GM12878 (cell line): Measurements from ENCODE around the gene LRRC3.

Experiments
- POLR2A ChIP-seq: IDR thresholded peaks from 2 replicates; pipeline ENCODE4 v1.6.1; 2011; ENCODE audit warnings: low read depth, mild to moderate bottlenecking, low read length
- TF ChIP-seq, protein P1 (sequence below): IDR thresholded peaks from 2 replicates; pipeline ENCODE4 v1.6.1; 2012; ENCODE audit warnings: low read length, inconsistent platforms
- TF ChIP-seq, protein P2 (sequence below): IDR thresholded peaks from 2 replicates; pipeline ENCODE4 v1.6.1; 2011; ENCODE audit warnings: borderline replicate concordance, low read depth, mild to moderate bottlenecking, moderate library complexity, mixed read lengths, low read length; ENCODE audit not compliant: insufficient read depth; ENCODE audit errors: extremely low read length
- TF ChIP-seq, protein P3 (sequence below), 3 experiments: IDR thresholded peaks in 2 of 3; conservative IDR thresholded peaks in 1 of 3; 2 replicates each; pipeline ENCODE4 v1.5.1; 2011; ENCODE audit warnings: low read depth in 3 of 3, low read length in 3 of 3, mild to moderate bottlenecking in 3 of 3, control low read depth in 2 of 3, moderate library complexity in 2 of 3, inconsistent platforms in 1 of 3, mixed read lengths in 1 of 3; ENCODE audit not compliant: control insufficient read depth in 2 of 3, insufficient read depth in 1 of 3; ENCODE audit errors: extremely low read depth in 1 of 3

DNA sequence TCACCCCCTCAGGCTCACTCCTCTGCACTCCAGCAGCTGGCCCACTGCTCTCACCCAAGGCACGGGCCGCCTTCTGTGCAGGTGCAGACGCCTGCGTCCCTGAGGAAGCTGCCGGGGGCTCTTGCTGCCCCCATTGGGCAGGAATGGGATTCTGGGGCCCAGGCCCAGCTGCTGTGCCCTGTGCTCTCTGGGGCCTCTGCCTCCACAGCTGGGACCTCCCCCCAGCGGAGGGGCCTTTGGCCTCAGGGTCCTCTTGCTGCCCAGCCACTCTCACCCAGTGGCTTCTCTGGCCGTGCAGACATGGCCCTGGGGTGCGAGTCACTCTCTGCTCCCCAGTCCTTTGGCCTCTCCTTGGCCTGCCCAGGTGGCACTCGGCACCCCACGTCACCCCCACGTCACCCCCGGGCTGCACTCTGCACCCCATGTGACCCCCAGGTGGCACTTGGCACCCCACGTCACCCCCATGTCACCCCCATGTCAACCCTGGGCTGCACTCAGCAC is 19.1 kb upstream of the LRRC3 start:
- TF ChIP-seq, protein P1, sequence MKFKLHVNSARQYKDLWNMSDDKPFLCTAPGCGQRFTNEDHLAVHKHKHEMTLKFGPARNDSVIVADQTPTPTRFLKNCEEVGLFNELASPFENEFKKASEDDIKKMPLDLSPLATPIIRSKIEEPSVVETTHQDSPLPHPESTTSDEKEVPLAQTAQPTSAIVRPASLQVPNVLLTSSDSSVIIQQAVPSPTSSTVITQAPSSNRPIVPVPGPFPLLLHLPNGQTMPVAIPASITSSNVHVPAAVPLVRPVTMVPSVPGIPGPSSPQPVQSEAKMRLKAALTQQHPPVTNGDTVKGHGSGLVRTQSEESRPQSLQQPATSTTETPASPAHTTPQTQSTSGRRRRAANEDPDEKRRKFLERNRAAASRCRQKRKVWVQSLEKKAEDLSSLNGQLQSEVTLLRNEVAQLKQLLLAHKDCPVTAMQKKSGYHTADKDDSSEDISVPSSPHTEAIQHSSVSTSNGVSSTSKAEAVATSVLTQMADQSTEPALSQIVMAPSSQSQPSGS = no peak
- TF ChIP-seq, protein P2, sequence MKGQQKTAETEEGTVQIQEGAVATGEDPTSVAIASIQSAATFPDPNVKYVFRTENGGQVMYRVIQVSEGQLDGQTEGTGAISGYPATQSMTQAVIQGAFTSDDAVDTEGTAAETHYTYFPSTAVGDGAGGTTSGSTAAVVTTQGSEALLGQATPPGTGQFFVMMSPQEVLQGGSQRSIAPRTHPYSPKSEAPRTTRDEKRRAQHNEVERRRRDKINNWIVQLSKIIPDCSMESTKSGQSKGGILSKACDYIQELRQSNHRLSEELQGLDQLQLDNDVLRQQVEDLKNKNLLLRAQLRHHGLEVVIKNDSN = no peak
- TF ChIP-seq, protein P3, sequence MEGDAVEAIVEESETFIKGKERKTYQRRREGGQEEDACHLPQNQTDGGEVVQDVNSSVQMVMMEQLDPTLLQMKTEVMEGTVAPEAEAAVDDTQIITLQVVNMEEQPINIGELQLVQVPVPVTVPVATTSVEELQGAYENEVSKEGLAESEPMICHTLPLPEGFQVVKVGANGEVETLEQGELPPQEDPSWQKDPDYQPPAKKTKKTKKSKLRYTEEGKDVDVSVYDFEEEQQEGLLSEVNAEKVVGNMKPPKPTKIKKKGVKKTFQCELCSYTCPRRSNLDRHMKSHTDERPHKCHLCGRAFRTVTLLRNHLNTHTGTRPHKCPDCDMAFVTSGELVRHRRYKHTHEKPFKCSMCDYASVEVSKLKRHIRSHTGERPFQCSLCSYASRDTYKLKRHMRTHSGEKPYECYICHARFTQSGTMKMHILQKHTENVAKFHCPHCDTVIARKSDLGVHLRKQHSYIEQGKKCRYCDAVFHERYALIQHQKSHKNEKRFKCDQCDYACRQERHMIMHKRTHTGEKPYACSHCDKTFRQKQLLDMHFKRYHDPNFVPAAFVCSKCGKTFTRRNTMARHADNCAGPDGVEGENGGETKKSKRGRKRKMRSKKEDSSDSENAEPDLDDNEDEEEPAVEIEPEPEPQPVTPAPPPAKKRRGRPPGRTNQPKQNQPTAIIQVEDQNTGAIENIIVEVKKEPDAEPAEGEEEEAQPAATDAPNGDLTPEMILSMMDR (IDR thresholded peaks at IDR 0.05 in 2 of 3, conservative IDR thresholded peaks at IDR 0.05 in 1 of 3; ENCODE audit: control insufficient read depth in 2 of 3, extremely low read depth in 1 of 3, insufficient read depth in 1 of 3, low read depth in 3 of 3, low read length in 3 of 3) = no peak
- TF ChIP-seq POLR2A = no peak
